ENCODE measurements around the gene CLEC19A.

- TF ChIP-seq, protein P1, sequence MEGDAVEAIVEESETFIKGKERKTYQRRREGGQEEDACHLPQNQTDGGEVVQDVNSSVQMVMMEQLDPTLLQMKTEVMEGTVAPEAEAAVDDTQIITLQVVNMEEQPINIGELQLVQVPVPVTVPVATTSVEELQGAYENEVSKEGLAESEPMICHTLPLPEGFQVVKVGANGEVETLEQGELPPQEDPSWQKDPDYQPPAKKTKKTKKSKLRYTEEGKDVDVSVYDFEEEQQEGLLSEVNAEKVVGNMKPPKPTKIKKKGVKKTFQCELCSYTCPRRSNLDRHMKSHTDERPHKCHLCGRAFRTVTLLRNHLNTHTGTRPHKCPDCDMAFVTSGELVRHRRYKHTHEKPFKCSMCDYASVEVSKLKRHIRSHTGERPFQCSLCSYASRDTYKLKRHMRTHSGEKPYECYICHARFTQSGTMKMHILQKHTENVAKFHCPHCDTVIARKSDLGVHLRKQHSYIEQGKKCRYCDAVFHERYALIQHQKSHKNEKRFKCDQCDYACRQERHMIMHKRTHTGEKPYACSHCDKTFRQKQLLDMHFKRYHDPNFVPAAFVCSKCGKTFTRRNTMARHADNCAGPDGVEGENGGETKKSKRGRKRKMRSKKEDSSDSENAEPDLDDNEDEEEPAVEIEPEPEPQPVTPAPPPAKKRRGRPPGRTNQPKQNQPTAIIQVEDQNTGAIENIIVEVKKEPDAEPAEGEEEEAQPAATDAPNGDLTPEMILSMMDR (IDR thresholded peaks at IDR 0.05), result no peak
- TF ChIP-seq POLR2A (IDR thresholded peaks at IDR 0.05), result no peak
Observed at GRCh38 chr16:19348578-19349315, 63.2 kb downstream of the CLEC19A start.
